Body of pancreas (tissue), 4 donors: Measurements from ENCODE around the gene YIPF5. TPM values are rescaled to one million over a fixed set of nuclear protein-coding genes. Genes with fewer than 3 reads are reported as not detected.

ENCODE experiments used
- ATAC-seq: fragments of 150-250 bp; one replicate; pipeline ENCODE4 v1.9.1; 2016
- DNase-seq, 4 donors: peaks; one replicate each; pipeline ENCODE4 v3.0.0-alpha.2; 2019
- H3K27ac ChIP-seq, 4 donors: fragments of 200-600 bp; sonication (generic); 1 replicate in 3 of 4; 2 replicates in 1 of 4; pipeline versions ENCODE4 v1.5.1 to v1.6.1; 2016 to 2019; ENCODE audit warnings: mild to moderate bottlenecking in 1 of 4, mixed read lengths in 1 of 4, moderate library complexity in 1 of 4
- H3K27me3 ChIP-seq, 2 donors: fragments of 200-600 bp; sonication (generic); one replicate each; pipeline ENCODE4 v1.6.0; 2016; ENCODE audit warnings: mild to moderate bottlenecking in 1 of 2
- H3K36me3 ChIP-seq, 2 donors: fragments of 200-600 bp; sonication (generic); replicated peaks in 1 of 2; 2 replicates each; pipeline ENCODE4 v1.5.1; 2016; ENCODE audit warnings: low read depth in 2 of 2; ENCODE audit not compliant: insufficient read depth in 1 of 2
- H3K4me1 ChIP-seq: fragments of 200-600 bp; sonication (generic); one replicate; pipeline ENCODE4 v1.6.0; 2016
- H3K4me3 ChIP-seq, 2 donors: fragments of 200-600 bp; sonication (generic); 1 replicate in 1 of 2; 2 replicates in 1 of 2; pipeline ENCODE4 v1.5.1; 2016 to 2019
- H3K9me3 ChIP-seq, 3 donors: fragments of 200-600 bp; sonication (generic); 1 replicate in 2 of 3; 2 replicates in 1 of 3; pipeline ENCODE4 v1.5.1; 2016
- POLR2A ChIP-seq, 3 donors: fragments of 450-650 bp; IDR thresholded peaks; one replicate each; pipeline ENCODE4 v1.6.1; 2016; ENCODE audit warnings: antibody characterized with exemption in 3 of 3, mild to moderate bottlenecking in 2 of 3
- WGBS, 2 donors: methylation state at CpG; one replicate each; pipeline ENCODE4 v1.1.5; 2017; 5-methylcytosine and 5-hydroxymethylcytosine counted together
- intact Hi-C: fragments of 100-400 bp; cut with DNase I; formaldehyde crosslinking; loops from one replicate; pipeline ENCODE4 v1.15.1; 2023
- total RNA-seq, 2 donors: library from RNA; depleted of rRNA; stranded (reverse); fragments of >200 nt; gene quantifications; one replicate each; pipeline ENCODE4 v1.1.0, GENCODE V29; 2016
- TF ChIP-seq, protein P1 (sequence below), 7 experiments: fragments of 450-650 bp in 4 of 7; fragments of 200-600 bp in 3 of 7; sonication (generic) in 3 of 7; IDR thresholded peaks; one replicate each; pipeline ENCODE4 v1.5.1; 2016 to 2019; ENCODE audit warnings: antibody characterized with exemption in 7 of 7

The YIPF5 gene
- total RNA-seq: 10 to 100 TPM; 18.9 to 20.4 TPM

DNA sequence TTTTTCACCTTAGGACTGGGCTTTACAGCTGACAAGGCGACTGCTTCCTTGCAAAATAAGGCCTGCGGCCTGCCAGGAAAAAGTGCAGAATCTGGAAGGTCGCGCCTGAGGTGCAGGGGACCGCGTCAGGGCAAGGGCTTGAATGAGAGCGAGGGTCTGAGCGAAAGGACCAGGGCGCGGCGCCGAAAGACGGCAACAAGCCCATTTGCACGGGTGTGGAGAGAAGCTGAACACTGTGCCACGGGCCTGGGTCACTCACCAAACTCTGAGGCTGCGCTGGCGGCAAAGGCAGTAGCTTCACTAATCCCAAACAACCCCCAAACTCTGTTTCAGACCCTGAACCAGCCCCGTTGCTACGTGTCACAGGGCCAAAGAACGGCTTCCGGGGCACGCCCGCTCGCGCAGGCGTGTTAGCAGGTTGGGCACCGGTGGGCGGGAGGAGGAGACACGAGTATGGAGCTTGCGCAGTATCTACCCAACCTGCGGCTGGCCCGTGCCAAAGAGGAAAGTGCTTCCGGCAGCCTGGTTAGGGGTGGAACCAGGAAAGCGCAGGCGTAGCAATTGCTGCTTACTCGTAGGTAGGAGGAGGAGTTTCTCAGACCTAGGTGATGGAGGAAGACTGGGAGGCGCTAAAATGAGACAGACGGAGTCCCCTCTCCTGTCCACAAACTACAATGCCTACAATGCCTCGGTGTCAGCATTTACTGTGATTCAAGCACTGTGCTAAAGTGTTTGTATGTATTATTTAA is at the start of gene YIPF5, which contains the start of gene KCTD16:
Gene YIPF5 (minus strand): TSS at position 384 of the 749 bp plus-strand sequence. CDS start 704 bp downstream, outside the sequence.
Gene KCTD16 (plus strand): TSS at position 598 of the 749 bp plus-strand sequence.
- ATAC-seq (peak; percentile 99), DNase-seq (peak; percentile 97 to 98 (median 98))
- TF ChIP-seq, protein P1, sequence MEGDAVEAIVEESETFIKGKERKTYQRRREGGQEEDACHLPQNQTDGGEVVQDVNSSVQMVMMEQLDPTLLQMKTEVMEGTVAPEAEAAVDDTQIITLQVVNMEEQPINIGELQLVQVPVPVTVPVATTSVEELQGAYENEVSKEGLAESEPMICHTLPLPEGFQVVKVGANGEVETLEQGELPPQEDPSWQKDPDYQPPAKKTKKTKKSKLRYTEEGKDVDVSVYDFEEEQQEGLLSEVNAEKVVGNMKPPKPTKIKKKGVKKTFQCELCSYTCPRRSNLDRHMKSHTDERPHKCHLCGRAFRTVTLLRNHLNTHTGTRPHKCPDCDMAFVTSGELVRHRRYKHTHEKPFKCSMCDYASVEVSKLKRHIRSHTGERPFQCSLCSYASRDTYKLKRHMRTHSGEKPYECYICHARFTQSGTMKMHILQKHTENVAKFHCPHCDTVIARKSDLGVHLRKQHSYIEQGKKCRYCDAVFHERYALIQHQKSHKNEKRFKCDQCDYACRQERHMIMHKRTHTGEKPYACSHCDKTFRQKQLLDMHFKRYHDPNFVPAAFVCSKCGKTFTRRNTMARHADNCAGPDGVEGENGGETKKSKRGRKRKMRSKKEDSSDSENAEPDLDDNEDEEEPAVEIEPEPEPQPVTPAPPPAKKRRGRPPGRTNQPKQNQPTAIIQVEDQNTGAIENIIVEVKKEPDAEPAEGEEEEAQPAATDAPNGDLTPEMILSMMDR (IDR thresholded peaks at IDR 0.05): no peak
- TF ChIP-seq POLR2A (IDR thresholded peaks at IDR 0.05): peak in 2 of 3 donors; percentile 76 to 79
- Histone ChIP-seq H3K9me3 (no peaks in the 10 kb centered on the region), H3K27ac (peak within 1 kb of the TSS; percentile 43 to 85 (median 82)), H3K27me3 (no peaks in the 10 kb centered on the region), H3K36me3 (peaks cover 0 to 1% of the 10 kb centered on the region in 2 donors), H3K4me1 (peaks cover 37% of the 10 kb centered on the region), H3K4me3 (peak within 1 kb of the TSS; percentile 69 to 96)
- 0% methylated on average over 24 to 39 of the region's 39 CpGs for WGBS, 2 donors
- intact Hi-C loops: no loop called here

- intact Hi-C loops: no loop called here
- no peaks in the 10 kb centered on the region for H3K9me3 ChIP-seq
- no peak overlapping the region for H3K4me3 ChIP-seq
- H3K27me3 ChIP-seq: no peaks in the 10 kb centered on the region
- DNase-seq: no peak
- WGBS, 2 donors: 72 to 76% methylated on average over 3 of the region's 3 CpGs
- no peak for ATAC-seq
- no peaks in the 10 kb centered on the region for H3K36me3 ChIP-seq
- TF ChIP-seq, protein P1 (IDR thresholded peaks at IDR 0.05): no peak
- no peak for TF ChIP-seq POLR2A (IDR thresholded peaks at IDR 0.05)
- peaks cover 21% of the 10 kb centered on the region for H3K4me1 ChIP-seq
- H3K27ac ChIP-seq: no peak overlapping the region
Measured at GRCh38 chr5:144219869-144220268, 49.4 kb upstream of the YIPF5 start.

- intact Hi-C loops: no loop called here
- WGBS, 2 donors: 52% methylated on average over 1 of the region's 1 CpG
- Histone ChIP-seq H3K4me3 (no peak overlapping the region), H3K4me1 (peaks cover 28% of the 10 kb centered on the region), H3K27me3 (no peaks in the 10 kb centered on the region), H3K9me3 (no peaks in the 10 kb centered on the region), H3K36me3 (no peaks in the 10 kb centered on the region), H3K27ac (no peak overlapping the region)
- TF ChIP-seq POLR2A (IDR thresholded peaks at IDR 0.05): no peak
- TF ChIP-seq, protein P1 (IDR thresholded peaks at IDR 0.05): no peak
- DNase-seq: no peak
- no peak for ATAC-seq
Measured at GRCh38 chr5:144210655-144211054, 40.2 kb upstream of the YIPF5 start.

GRCh38 chr5:144209361-144209760 is 38.9 kb upstream of the YIPF5 start:
- no peak for DNase-seq
- WGBS, 2 donors: 27 to 46% methylated on average over 4 of the region's 4 CpGs
- TF ChIP-seq POLR2A (IDR thresholded peaks at IDR 0.05): no peak
- TF ChIP-seq, protein P1 (IDR thresholded peaks at IDR 0.05): no peak
- no peak overlapping the region for H3K4me3 ChIP-seq
- H3K4me1 ChIP-seq: peaks cover 38% of the 10 kb centered on the region
- H3K9me3 ChIP-seq: no peaks in the 10 kb centered on the region
- intact Hi-C loops: no loop called here
- H3K27ac ChIP-seq: peak overlapping the region in 1 of 4 donors; percentile 20
- no peaks in the 10 kb centered on the region for H3K36me3 ChIP-seq
- no peak for ATAC-seq
- no peaks in the 10 kb centered on the region for H3K27me3 ChIP-seq
